Measurements from ENCODE around the gene FHL2.

The FHL2 gene

GRCh38 chr2:105313877-105314276 is 85.0 kb downstream of the FHL2 start:
- DNase-seq (ENCODE audit: low read depth in 2 of 2): no peak
